HepG2 (cell line): Measurements from ENCODE around the gene SLAMF8. TPM values are rescaled to one million over a fixed set of nuclear protein-coding genes. Genes with fewer than 3 reads are reported as not detected.

Experiments
- ATAC-seq: fragments of 200-7000 bp; cut with Tn5 transposase; 3 replicates; pipeline ENCODE4 v1.9.1; 2020; ENCODE audit warnings: mild to moderate bottlenecking, moderate library complexity
- BruUV-seq: library from RNA; stranded (reverse); fragments of 400-500 nt; replicated peaks from 2 replicates; lab custom pipeline; 2021; lab: Mats Ljungman, UMichigan
- CTCF ChIA-PET: fragments of 300-600 bp; formaldehyde crosslinking; extraction: SDS; loops from one replicate; lab custom pipeline; 2021; ENCODE audit warnings: low total read pairs, inconsistent platforms, low intra/inter-chr PET ratio; lab: Yijun Ruan, JAX
- POLR2A ChIA-PET: fragments of 350-600 bp; sonication (Branson Sonifier 250); formaldehyde crosslinking; loops from one replicate; lab custom pipeline; 2020; ENCODE audit warnings: antibody characterized with exemption, inconsistent platforms; lab: Yijun Ruan, JAX
- DNase-seq: peaks from one replicate; pipeline ENCODE4 v3.0.0-alpha.2; 2015; ENCODE audit warnings: low spot score
- FAIRE-seq: peaks from 3 replicates; lab custom pipeline; 2011; peaks lifted over from hg19 to GRCh38; lab: Jason Lieb, UNC
- H2AFZ ChIP-seq: one replicate; pipeline ENCODE4 v1.6.1; 2011; ENCODE audit warnings: low read length, inconsistent platforms
- H3K27ac ChIP-seq: fragments of 300-600 bp; 3 replicates; pipeline ENCODE4 v1.8.0; 2011; ENCODE audit warnings: mixed run types, mild to moderate bottlenecking, mixed read lengths, low read length, inconsistent platforms; ENCODE audit not compliant: insufficient read depth; ENCODE audit errors: extremely low read length
- H3K27me3 ChIP-seq, 2 experiments: fragments of 200-600 bp in 1 of 2; 2 replicates in 1 of 2; 3 replicates in 1 of 2; pipeline versions ENCODE4 v1.6.0 to v1.8.0; 2011; ENCODE audit warnings: low read length in 2 of 2, mild to moderate bottlenecking in 2 of 2, moderate library complexity in 2 of 2, inconsistent platforms in 1 of 2; ENCODE audit not compliant: insufficient read depth in 2 of 2, control insufficient read depth in 1 of 2
- H3K36me3 ChIP-seq, 2 experiments: fragments of 200-600 bp in 1 of 2; replicated peaks in 1 of 2; 2 replicates in 1 of 2; 3 replicates in 1 of 2; pipeline versions ENCODE4 v1.5.1 to v1.8.0; 2011; ENCODE audit warnings: low read length in 2 of 2, inconsistent platforms in 1 of 2; ENCODE audit not compliant: insufficient read depth in 2 of 2, control insufficient read depth in 1 of 2
- H3K4me1 ChIP-seq: 2 replicates; pipeline ENCODE4 v1.5.1; 2012; ENCODE audit warnings: low read length, inconsistent platforms; ENCODE audit not compliant: insufficient read depth
- H3K4me2 ChIP-seq: 2 replicates; pipeline ENCODE4 v1.6.0; 2011; ENCODE audit warnings: low read depth, low read length, inconsistent platforms
- H3K4me3 ChIP-seq, 3 experiments: fragments of 200-600 bp in 1 of 3; sonication (generic), shearing (Covaris generic) in 1 of 3; replicated peaks in 1 of 3; 2 replicates each; pipeline ENCODE4 v1.5.1; 2011 to 2016; ENCODE audit warnings: low read length in 3 of 3, inconsistent platforms in 2 of 3, low read depth in 2 of 3, mild to moderate bottlenecking in 2 of 3, control low read depth in 1 of 3, mixed read lengths in 1 of 3; ENCODE audit not compliant: insufficient read depth in 1 of 3
- H3K79me2 ChIP-seq: one replicate; pipeline ENCODE4 v1.6.1; 2011; ENCODE audit warnings: low read length, inconsistent platforms; ENCODE audit not compliant: insufficient read depth
- H3K9ac ChIP-seq: 2 replicates; pipeline ENCODE4 v1.6.0; 2011; ENCODE audit warnings: mild to moderate bottlenecking, low read depth, low read length, inconsistent platforms; ENCODE audit not compliant: insufficient read depth
- H3K9me3 ChIP-seq: 2 replicates; pipeline ENCODE4 v1.5.1; 2012; ENCODE audit warnings: mild to moderate bottlenecking, low read length
- H4K20me1 ChIP-seq: 2 replicates; pipeline ENCODE4 v1.6.0; 2011; ENCODE audit warnings: inconsistent platforms, mild to moderate bottlenecking, low read length, moderate library complexity; ENCODE audit not compliant: insufficient read depth
- AGO2 ChIP-seq: fragments of 200-400 bp; formaldehyde crosslinking; optimal IDR thresholded peaks from 2 replicates; pipeline ENCODE3; 2017; ENCODE audit warnings: mild to moderate bottlenecking, low read depth, low read length, moderate library complexity
- BRD4 ChIP-seq: sonication (generic); formaldehyde crosslinking; IDR thresholded peaks from 2 replicates; pipeline ENCODE4 v1.4.0; 2020; ENCODE audit warnings: missing genetic modification reagents
- FOXO1 ChIP-seq: sonication (generic); formaldehyde crosslinking; IDR thresholded peaks from 2 replicates; pipeline ENCODE4 v1.4.0; 2020; ENCODE audit warnings: missing genetic modification reagents
- GTF3A ChIP-seq: sonication (generic); formaldehyde crosslinking; conservative IDR thresholded peaks from 2 replicates; pipeline ENCODE4 v1.4.0; 2020; ENCODE audit warnings: mild to moderate bottlenecking, missing genetic modification reagents
- KLF9 ChIP-seq: IDR thresholded peaks from 2 replicates; pipeline ENCODE4 v1.6.1; 2016; ENCODE audit warnings: low read depth
- MIER2 ChIP-seq: IDR thresholded peaks from 2 replicates; pipeline ENCODE4 v1.6.1; 2016; ENCODE audit warnings: missing biosample characterization, missing genetic modification reagents
- REPIN1 ChIP-seq: sonication (generic); formaldehyde crosslinking; IDR thresholded peaks from 2 replicates; pipeline ENCODE4 v1.8.0; 2022; ENCODE audit warnings: missing genetic modification reagents, low read depth, mild to moderate bottlenecking, borderline replicate concordance
- TBX2 ChIP-seq: sonication (generic); formaldehyde crosslinking; IDR thresholded peaks from 2 replicates; pipeline ENCODE4 v1.5.0; 2020; ENCODE audit warnings: missing genetic modification reagents, mild to moderate bottlenecking, borderline replicate concordance
- ZKSCAN1 ChIP-seq: fragments of 150-350 bp; IDR thresholded peaks from 2 replicates; pipeline ENCODE4 v1.6.1; 2014; ENCODE audit warnings: low read length
- ZNF30 ChIP-seq: sonication (generic); formaldehyde crosslinking; IDR thresholded peaks from 2 replicates; pipeline ENCODE4 v1.5.0; 2020; ENCODE audit warnings: mild to moderate bottlenecking, missing genetic modification reagents
- ZNF549 ChIP-seq: sonication (generic); formaldehyde crosslinking; IDR thresholded peaks from 2 replicates; pipeline ENCODE4 v1.5.0; 2020; ENCODE audit warnings: missing genetic modification reagents
- WGBS: methylation state at CpG from one replicate; pipeline ENCODE4 v1.1.6; 2017; ENCODE audit warnings: low lambda C conversion rate; 5-methylcytosine and 5-hydroxymethylcytosine counted together
- in situ Hi-C: cut with HindIII; loops from 2 replicates; pipeline ENCODE4 v1.10.0; 2017; ENCODE audit warnings: low pct_unique_long_range_greater_than_20kb; ENCODE audit not compliant: extremely low pct_ligation_motif_present
- intact Hi-C: fragments of 100-400 bp; cut with micrococcal nuclease; formaldehyde crosslinking; loops from one replicate; pipeline ENCODE4 v1.10.0; 2022; ENCODE audit not compliant: unreplicated experiment
- polyA plus RNA-seq, 8 experiments: library from polyadenylated mRNA; depleted of rRNA in 3 of 8; stranded (reverse) in 7 of 8; unstranded in 1 of 8; fragments of >200 nt; fragmentation: Illumina TruSeq in 4 of 8; extraction: Trizol in 4 of 8; gene quantifications; 2 replicates each; pipeline versions ENCODE4 v1.2.1 to v1.2.3, GENCODE V29; 2011 to 2016; ENCODE audit warnings: low read depth in 4 of 8, missing spikeins in 1 of 8, mixed read lengths in 1 of 8; ENCODE audit not compliant: insufficient read depth in 1 of 8
- total RNA-seq, 5 experiments: library from RNA; depleted of rRNA; stranded (reverse); fragments of >200 nt; fragmentation: Illumina TruSeq; extraction: Trizol; gene quantifications; 2 replicates each; pipeline ENCODE4 v1.2.3, GENCODE V29; 2016; ENCODE audit warnings: low read depth in 1 of 5
- TF ChIP-seq, protein P1 (sequence below): sonication (generic); IDR thresholded peaks from 2 replicates; pipeline ENCODE4 v1.6.1; 2016; ENCODE audit warnings: low read depth, borderline replicate concordance
- TF ChIP-seq, protein P2 (sequence below): fragments of 450-650 bp; IDR thresholded peaks from 2 replicates; pipeline ENCODE4 v1.6.1; 2016

SLAMF8 gene
- total and polyA plus RNA-seq, 2 of the 13 experiments (the other 11 are each of a cell fraction or from before 2014, with no cell fraction given) = not detected

DNA sequence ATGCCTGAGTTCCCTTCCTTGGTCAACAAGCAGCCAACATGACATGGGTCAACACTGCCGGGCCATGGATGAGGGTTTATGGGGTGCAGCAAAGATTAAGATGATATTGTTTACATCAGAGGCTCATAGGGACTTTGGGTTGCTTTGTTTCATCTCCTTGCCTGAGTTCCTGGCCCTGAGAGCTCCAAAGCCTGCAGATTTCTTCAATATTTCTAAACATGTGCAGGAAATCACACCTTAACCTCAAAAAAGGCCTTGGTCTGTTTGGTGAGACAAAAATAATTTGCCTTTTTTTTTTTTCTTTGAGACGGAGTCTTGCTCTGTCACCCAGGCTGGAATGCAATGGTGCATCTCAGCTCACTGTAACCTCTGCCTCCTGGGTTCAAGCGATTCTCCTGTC lies 876 bp downstream of the SLAMF8 start:
- Histone ChIP-seq H4K20me1 (no peaks in the 10 kb centered on the region), H3K9ac (no peak overlapping the region), H3K27ac (no peak overlapping the region), H3K4me2 (no peak overlapping the region), H3K9me3 (no peaks in the 10 kb centered on the region), H3K36me3 (no peaks in the 10 kb centered on the region), H3K79me2 (no peaks in the 10 kb centered on the region), H2AFZ (no peak overlapping the region), H3K4me1 (peaks cover 12% of the 10 kb centered on the region), H3K27me3 (peaks cover 3 to 12% of the 10 kb centered on the region in 2 experiments; a peak in 4 of 5 replicates), H3K4me3 (no peak overlapping the region)
- ATAC-seq = no peak
- CTCF ChIA-PET = no interaction called here
- in situ Hi-C loops (no loop called here), intact Hi-C loops (no loop called here)
- WGBS = 37% methylated on average over 3 of the region's 3 CpGs
- no peak for DNase-seq
- POLR2A ChIA-PET = no interaction called here
- TF ChIP-seq TBX2 (CRISPR knock-in tag) (no peak), AGO2 (no peak), BRD4 (no peak), ZKSCAN1 (no peak), REPIN1 (CRISPR knock-in tag) (no peak), MIER2 (CRISPR knock-in tag) (no peak), FOXO1 (CRISPR knock-in tag) (no peak), GTF3A (CRISPR knock-in tag) (no peak), KLF9 (CRISPR knock-in tag) (no peak), ZNF549 (CRISPR knock-in tag) (no peak), ZNF30 (CRISPR knock-in tag) (no peak)
- TF ChIP-seq, protein P1, sequence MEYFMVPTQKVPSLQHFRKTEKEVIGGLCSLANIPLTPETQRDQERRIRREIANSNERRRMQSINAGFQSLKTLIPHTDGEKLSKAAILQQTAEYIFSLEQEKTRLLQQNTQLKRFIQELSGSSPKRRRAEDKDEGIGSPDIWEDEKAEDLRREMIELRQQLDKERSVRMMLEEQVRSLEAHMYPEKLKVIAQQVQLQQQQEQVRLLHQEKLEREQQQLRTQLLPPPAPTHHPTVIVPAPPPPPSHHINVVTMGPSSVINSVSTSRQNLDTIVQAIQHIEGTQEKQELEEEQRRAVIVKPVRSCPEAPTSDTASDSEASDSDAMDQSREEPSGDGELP = no peak
- TF ChIP-seq, protein P2, sequence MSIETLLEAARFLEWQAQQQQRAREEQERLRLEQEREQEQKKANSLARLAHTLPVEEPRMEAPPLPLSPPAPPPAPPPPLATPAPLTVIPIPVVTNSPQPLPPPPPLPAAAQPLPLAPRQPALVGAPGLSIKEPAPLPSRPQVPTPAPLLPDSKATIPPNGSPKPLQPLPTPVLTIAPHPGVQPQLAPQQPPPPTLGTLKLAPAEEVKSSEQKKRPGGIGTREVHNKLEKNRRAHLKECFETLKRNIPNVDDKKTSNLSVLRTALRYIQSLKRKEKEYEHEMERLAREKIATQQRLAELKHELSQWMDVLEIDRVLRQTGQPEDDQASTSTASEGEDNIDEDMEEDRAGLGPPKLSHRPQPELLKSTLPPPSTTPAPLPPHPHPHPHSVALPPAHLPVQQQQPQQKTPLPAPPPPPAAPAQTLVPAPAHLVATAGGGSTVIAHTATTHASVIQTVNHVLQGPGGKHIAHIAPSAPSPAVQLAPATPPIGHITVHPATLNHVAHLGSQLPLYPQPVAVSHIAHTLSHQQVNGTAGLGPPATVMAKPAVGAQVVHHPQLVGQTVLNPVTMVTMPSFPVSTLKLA = no peak
- no peak for FAIRE-seq
- BruUV-seq = no TSS peak
